ENCODE data around the gene MBNL2.
A peak's percentile ranks its signal among the peaks of the same experiment; 100 is the strongest.

Gene MBNL2

GRCh38 chr13:97359181-97360057 lies 137.3 kb downstream of the MBNL2 start:
- no peaks in the 10 kb centered on the region for H3K4me1 ChIP-seq (ENCODE audit: insufficient read depth, low read length)
- no peaks in the 10 kb centered on the region for H3K27me3 ChIP-seq (ENCODE audit: insufficient read depth, low read length)
- no peak overlapping the region for H3K4me3 ChIP-seq (ENCODE audit: low read length)
- H3K36me3 ChIP-seq (ENCODE audit: insufficient read depth, low read length): peaks cover 34% of the 10 kb centered on the region
- no peak overlapping the region for H2AFZ ChIP-seq (ENCODE audit: low read depth, low read length)
- no peaks in the 10 kb centered on the region for H3K9me3 ChIP-seq (ENCODE audit: low read length)

- H3K4me1 ChIP-seq (ENCODE audit: insufficient read depth, low read length): no peaks in the 10 kb centered on the region
- no peaks in the 10 kb centered on the region for H3K9me3 ChIP-seq (ENCODE audit: low read length)
- peaks cover 38% of the 10 kb centered on the region for H3K36me3 ChIP-seq (ENCODE audit: insufficient read depth, low read length)
- H2AFZ ChIP-seq (ENCODE audit: low read depth, low read length): no peak overlapping the region
- no peaks in the 10 kb centered on the region for H3K27me3 ChIP-seq (ENCODE audit: insufficient read depth, low read length)
- no peak overlapping the region for H3K4me3 ChIP-seq (ENCODE audit: low read length)
Measured at GRCh38 chr13:97360610-97361009, 138.5 kb downstream of the MBNL2 start.

- Histone ChIP-seq H3K36me3 (ENCODE audit: insufficient read depth, low read length) (peaks cover 19% of the 10 kb centered on the region), H3K4me3 (ENCODE audit: low read length) (no peak overlapping the region), H3K4me1 (ENCODE audit: insufficient read depth, low read length) (peaks cover 17% of the 10 kb centered on the region), H2AFZ (ENCODE audit: low read depth, low read length) (no peak overlapping the region), H3K9me3 (ENCODE audit: low read length) (no peaks in the 10 kb centered on the region), H3K27me3 (ENCODE audit: insufficient read depth, low read length) (no peaks in the 10 kb centered on the region)
Measured at GRCh38 chr13:97364031-97364430, 141.9 kb downstream of the MBNL2 start.

GRCh38 chr13:97364827-97365226 lies 142.7 kb downstream of the MBNL2 start:
- no peak overlapping the region for H3K4me3 ChIP-seq (ENCODE audit: low read length)
- H3K4me1 ChIP-seq (ENCODE audit: insufficient read depth, low read length): peaks cover 17% of the 10 kb centered on the region
- no peaks in the 10 kb centered on the region for H3K27me3 ChIP-seq (ENCODE audit: insufficient read depth, low read length)
- no peak overlapping the region for H2AFZ ChIP-seq (ENCODE audit: low read depth, low read length)
- peaks cover 19% of the 10 kb centered on the region for H3K36me3 ChIP-seq (ENCODE audit: insufficient read depth, low read length)
- no peaks in the 10 kb centered on the region for H3K9me3 ChIP-seq (ENCODE audit: low read length)

- H3K4me3 ChIP-seq (ENCODE audit: low read length): no peak overlapping the region
- H2AFZ ChIP-seq (ENCODE audit: low read depth, low read length): no peak overlapping the region
- H3K4me1 ChIP-seq (ENCODE audit: insufficient read depth, low read length): peaks cover 17% of the 10 kb centered on the region
- H3K27me3 ChIP-seq (ENCODE audit: insufficient read depth, low read length): no peaks in the 10 kb centered on the region
- H3K36me3 ChIP-seq (ENCODE audit: insufficient read depth, low read length): peaks cover 13% of the 10 kb centered on the region
- H3K9me3 ChIP-seq (ENCODE audit: low read length): no peaks in the 10 kb centered on the region
Measured at GRCh38 chr13:97366172-97366688, 144.1 kb downstream of the MBNL2 start.

- Histone ChIP-seq H2AFZ (ENCODE audit: low read depth, low read length) (peak overlapping the region; percentile 3), H3K27me3 (ENCODE audit: insufficient read depth, low read length) (no peaks in the 10 kb centered on the region), H3K4me3 (ENCODE audit: low read length) (peak overlapping the region; percentile 5), H3K36me3 (ENCODE audit: insufficient read depth, low read length) (peaks cover 19% of the 10 kb centered on the region), H3K9me3 (ENCODE audit: low read length) (no peaks in the 10 kb centered on the region), H3K4me1 (ENCODE audit: insufficient read depth, low read length) (peaks cover 17% of the 10 kb centered on the region)
Measured at GRCh38 chr13:97367016-97367822, 145.1 kb downstream of the MBNL2 start.

GRCh38 chr13:97369261-97369893 lies 147.2 kb downstream of the MBNL2 start:
- Histone ChIP-seq H3K4me1 (ENCODE audit: insufficient read depth, low read length) (peaks cover 17% of the 10 kb centered on the region), H3K4me3 (ENCODE audit: low read length) (no peak overlapping the region), H3K27me3 (ENCODE audit: insufficient read depth, low read length) (no peaks in the 10 kb centered on the region), H3K36me3 (ENCODE audit: insufficient read depth, low read length) (peaks cover 12% of the 10 kb centered on the region), H2AFZ (ENCODE audit: low read depth, low read length) (no peak overlapping the region), H3K9me3 (ENCODE audit: low read length) (no peaks in the 10 kb centered on the region)

GRCh38 chr13:97371486-97372109 lies 149.5 kb downstream of the MBNL2 start:
- Histone ChIP-seq H3K27me3 (ENCODE audit: insufficient read depth, low read length) (no peaks in the 10 kb centered on the region), H3K36me3 (ENCODE audit: insufficient read depth, low read length) (peaks cover 25% of the 10 kb centered on the region), H3K4me1 (ENCODE audit: insufficient read depth, low read length) (peaks cover 15% of the 10 kb centered on the region), H2AFZ (ENCODE audit: low read depth, low read length) (no peak overlapping the region), H3K9me3 (ENCODE audit: low read length) (peaks cover 1% of the 10 kb centered on the region), H3K4me3 (ENCODE audit: low read length) (no peak overlapping the region)

GRCh38 chr13:97372936-97373335 lies 150.8 kb downstream of the MBNL2 start:
- H3K4me1 ChIP-seq (ENCODE audit: insufficient read depth, low read length): peaks cover 2% of the 10 kb centered on the region
- no peak overlapping the region for H2AFZ ChIP-seq (ENCODE audit: low read depth, low read length)
- H3K4me3 ChIP-seq (ENCODE audit: low read length): no peak overlapping the region
- no peaks in the 10 kb centered on the region for H3K27me3 ChIP-seq (ENCODE audit: insufficient read depth, low read length)
- H3K36me3 ChIP-seq (ENCODE audit: insufficient read depth, low read length): peaks cover 27% of the 10 kb centered on the region
- peaks cover 1% of the 10 kb centered on the region for H3K9me3 ChIP-seq (ENCODE audit: low read length)

- Histone ChIP-seq H3K27me3 (ENCODE audit: insufficient read depth, low read length) (no peaks in the 10 kb centered on the region), H3K9me3 (ENCODE audit: low read length) (peaks cover 1% of the 10 kb centered on the region), H3K4me1 (ENCODE audit: insufficient read depth, low read length) (no peaks in the 10 kb centered on the region), H2AFZ (ENCODE audit: low read depth, low read length) (no peak overlapping the region), H3K36me3 (ENCODE audit: insufficient read depth, low read length) (peaks cover 27% of the 10 kb centered on the region), H3K4me3 (ENCODE audit: low read length) (no peak overlapping the region)
Measured at GRCh38 chr13:97373787-97374186, 151.7 kb downstream of the MBNL2 start.

- Histone ChIP-seq H3K4me3 (ENCODE audit: low read length) (no peak overlapping the region), H3K27me3 (ENCODE audit: insufficient read depth, low read length) (no peaks in the 10 kb centered on the region), H3K36me3 (ENCODE audit: insufficient read depth, low read length) (peaks cover 21% of the 10 kb centered on the region), H3K9me3 (ENCODE audit: low read length) (peaks cover 1% of the 10 kb centered on the region), H3K4me1 (ENCODE audit: insufficient read depth, low read length) (no peaks in the 10 kb centered on the region), H2AFZ (ENCODE audit: low read depth, low read length) (no peak overlapping the region)
Measured at GRCh38 chr13:97376981-97377380, 154.8 kb downstream of the MBNL2 start.

GRCh38 chr13:97379386-97379785 lies 157.3 kb downstream of the MBNL2 start:
- Histone ChIP-seq H3K36me3 (ENCODE audit: insufficient read depth, low read length) (peaks cover 22% of the 10 kb centered on the region), H3K4me1 (ENCODE audit: insufficient read depth, low read length) (no peaks in the 10 kb centered on the region), H2AFZ (ENCODE audit: low read depth, low read length) (no peak overlapping the region), H3K9me3 (ENCODE audit: low read length) (peaks cover 1% of the 10 kb centered on the region), H3K27me3 (ENCODE audit: insufficient read depth, low read length) (no peaks in the 10 kb centered on the region), H3K4me3 (ENCODE audit: low read length) (no peak overlapping the region)

Measured in neuron (in vitro differentiated cells).